Glomerular visceral epithelial cell (primary cell): ENCODE measurements around the gene HOXB4.

Source experiments
- DNase-seq: peaks from one replicate; pipeline ENCODE4 v3.0.0-alpha.2; 2016; ENCODE audit errors: extremely low spot score

The HOXB4 gene

GRCh38 chr17:48615047-48615962, 37.2 kb upstream of the HOXB4 start, which contains the start of gene HOXB8:
Gene HOXB8 (minus strand): TSS chr17:48615292. CDS start chr17:48614704, 588 bp downstream.
- DNase-seq = peak; percentile 69

GRCh38 chr17:48613862-48614694, 35.9 kb upstream of the HOXB4 start:
- peak; percentile 51 for DNase-seq

- DNase-seq = peak; percentile 66
Observed at GRCh38 chr17:48612854-48613691, 34.9 kb upstream of the HOXB4 start.

GRCh38 chr17:48612456-48612853, 34.3 kb upstream of the HOXB4 start:
- DNase-seq = peak; percentile 52

- peak; percentile 62 for DNase-seq
Observed at GRCh38 chr17:48611681-48612455, 33.7 kb upstream of the HOXB4 start.

- no peak for DNase-seq
Observed at GRCh38 chr17:48611213-48611612, 33.1 kb upstream of the HOXB4 start.

GRCh38 chr17:48610282-48611211, 32.4 kb upstream of the HOXB4 start, which contains the start of gene HOXB7:
Gene HOXB7 (minus strand): TSS chr17:48611017. CDS start chr17:48610918, 99 bp downstream.
- DNase-seq = peak; percentile 68

- no peak for DNase-seq
Observed at GRCh38 chr17:48609759-48610281, 31.7 kb upstream of the HOXB4 start.

- DNase-seq = no peak
Observed at GRCh38 chr17:48609033-48609432, 30.9 kb upstream of the HOXB4 start.

- DNase-seq = no peak
Observed at GRCh38 chr17:48608494-48608834, 30.3 kb upstream of the HOXB4 start.

GRCh38 chr17:48606892-48607614, 28.9 kb upstream of the HOXB4 start:
- no peak for DNase-seq

GRCh38 chr17:48605991-48606891, 28.1 kb upstream of the HOXB4 start:
- no peak for DNase-seq

GRCh38 chr17:48605409-48605919, 27.3 kb upstream of the HOXB4 start:
- DNase-seq = no peak

GRCh38 chr17:48604770-48605329, 26.7 kb upstream of the HOXB4 start, which contains the start of gene HOXB6:
Gene HOXB6 (minus strand): TSS chr17:48604986. CDS start chr17:48598150, 6,836 bp downstream.
- DNase-seq = peak; percentile 81

- peak; percentile 77 for DNase-seq
Observed at GRCh38 chr17:48603959-48604769, 26.0 kb upstream of the HOXB4 start.
